Astrocyte (in vitro differentiated cells and primary cell): Measurements from ENCODE around the gene HCN1. TPM values are rescaled to one million over a fixed set of nuclear protein-coding genes. Genes with fewer than 3 reads are reported as not detected.

ENCODE experiments used
- DNase-seq: peaks from one replicate; pipeline ENCODE4 v3.0.0-alpha.2; 2010; ENCODE audit warnings: low read depth
- FAIRE-seq: peaks from 2 replicates; lab custom pipeline; 2011; peaks lifted over from hg19 to GRCh38; lab: Jason Lieb, UNC
- H2AFZ ChIP-seq: 2 replicates; pipeline ENCODE4 v1.6.0; 2012; ENCODE audit warnings: low read depth, low read length, inconsistent platforms
- H3K27ac ChIP-seq: 2 replicates; pipeline ENCODE4 v1.5.1; 2011; ENCODE audit warnings: low read depth, low read length, inconsistent platforms
- H3K27me3 ChIP-seq: 2 replicates; pipeline ENCODE4 v1.6.0; 2011; ENCODE audit warnings: low read length, inconsistent platforms; ENCODE audit not compliant: insufficient read depth
- H3K36me3 ChIP-seq: 2 replicates; pipeline ENCODE4 v1.5.1; 2011; ENCODE audit warnings: low read length, inconsistent platforms; ENCODE audit not compliant: insufficient read depth
- H3K4me1 ChIP-seq: 2 replicates; pipeline ENCODE4 v1.5.1; 2011; ENCODE audit warnings: low read length, inconsistent platforms; ENCODE audit not compliant: insufficient read depth
- H3K4me2 ChIP-seq: 2 replicates; pipeline ENCODE4 v1.6.0; 2012; ENCODE audit warnings: low read length, inconsistent platforms
- H3K4me3 ChIP-seq: 2 replicates; pipeline ENCODE4 v1.5.1; 2011; ENCODE audit warnings: low read depth, mild to moderate bottlenecking, low read length, inconsistent platforms; ENCODE audit not compliant: insufficient read depth
- H3K79me2 ChIP-seq: 2 replicates; pipeline ENCODE4 v1.6.0; 2012; ENCODE audit warnings: mild to moderate bottlenecking, low read length, inconsistent platforms; ENCODE audit not compliant: insufficient read depth
- H3K9ac ChIP-seq: 2 replicates; pipeline ENCODE4 v1.6.0; 2012; ENCODE audit warnings: mild to moderate bottlenecking, low read length, inconsistent platforms
- H3K9me3 ChIP-seq: 2 replicates; pipeline ENCODE4 v1.5.1; 2012; ENCODE audit warnings: low read depth, mild to moderate bottlenecking, low read length, inconsistent platforms; ENCODE audit not compliant: insufficient read depth
- H4K20me1 ChIP-seq: 2 replicates; pipeline ENCODE4 v1.6.0; 2012; ENCODE audit warnings: low read length, inconsistent platforms; ENCODE audit not compliant: insufficient read depth
- H3K27ac Mint-ChIP-seq: one replicate; pipeline ENCODE4 v1.8.0; 2021; ENCODE audit warnings: mild to moderate bottlenecking, mixed read lengths; ENCODE audit not compliant: unreplicated experiment
- H3K27me3 Mint-ChIP-seq: one replicate; pipeline ENCODE4 v1.8.0; 2021; ENCODE audit warnings: low read depth, mixed read lengths; ENCODE audit not compliant: unreplicated experiment
- H3K36me3 Mint-ChIP-seq: one replicate; pipeline ENCODE4 v1.8.0; 2021; ENCODE audit warnings: low read depth, mixed read lengths; ENCODE audit not compliant: unreplicated experiment
- H3K4me1 Mint-ChIP-seq: one replicate; pipeline ENCODE4 v1.8.0; 2021; ENCODE audit warnings: low read depth, mixed read lengths; ENCODE audit not compliant: unreplicated experiment
- H3K4me3 Mint-ChIP-seq: one replicate; pipeline ENCODE4 v1.8.0; 2021; ENCODE audit warnings: mild to moderate bottlenecking, moderate library complexity, mixed read lengths; ENCODE audit not compliant: unreplicated experiment
- H3K9me3 Mint-ChIP-seq: one replicate; pipeline ENCODE4 v1.8.0; 2021; ENCODE audit warnings: mild to moderate bottlenecking, mixed read lengths; ENCODE audit not compliant: unreplicated experiment
- CTCF ChIP-seq: IDR thresholded peaks from 2 replicates; pipeline ENCODE4 v1.5.1; 2011; ENCODE audit warnings: low read depth, mild to moderate bottlenecking, inconsistent platforms, low read length, moderate library complexity; ENCODE audit not compliant: insufficient read depth
- EZH2 ChIP-seq: IDR thresholded peaks from 2 replicates; pipeline ENCODE4 v1.6.1; 2012; ENCODE audit warnings: mild to moderate bottlenecking, low read length, inconsistent platforms; ENCODE audit not compliant: insufficient read depth
- total RNA-seq: library from RNA; stranded (reverse); gene quantifications from 2 replicates; pipeline ENCODE4 v1.2.1, GENCODE V29; 2021

The HCN1 gene
- total RNA-seq, 1 donor from 2014 or later, result 0.11 TPM

- no peaks in the 10 kb centered on the region for H3K27me3 ChIP-seq
- Mint-ChIP-seq H3K4me1 (no peaks in the 10 kb centered on the region), H3K27me3 (no peaks in the 10 kb centered on the region), H3K36me3 (no peaks in the 10 kb centered on the region), H3K27ac (no peak overlapping the region), H3K4me3 (no peak overlapping the region), H3K9me3 (peaks cover 1% of the 10 kb centered on the region)
- no peak overlapping the region for H3K4me2 ChIP-seq
- no peaks in the 10 kb centered on the region for H4K20me1 ChIP-seq
- DNase-seq (no peak), FAIRE-seq (no peak)
- no peak overlapping the region for H3K4me3 ChIP-seq
- H3K36me3 ChIP-seq, result no peaks in the 10 kb centered on the region
- no peak overlapping the region for H2AFZ ChIP-seq
- H3K79me2 ChIP-seq, result no peaks in the 10 kb centered on the region
- TF ChIP-seq CTCF (no peak), EZH2 (no peak)
- H3K4me1 ChIP-seq, result no peaks in the 10 kb centered on the region
- no peak overlapping the region for H3K9ac ChIP-seq
- H3K9me3 ChIP-seq, result no peaks in the 10 kb centered on the region
- H3K27ac ChIP-seq, result no peak overlapping the region
Observed at GRCh38 chr5:45279109-45279508, 417.1 kb downstream of the HCN1 start.

- Histone ChIP-seq H3K79me2 (no peaks in the 10 kb centered on the region), H3K36me3 (no peaks in the 10 kb centered on the region), H3K4me1 (no peaks in the 10 kb centered on the region), H3K9me3 (no peaks in the 10 kb centered on the region), H3K4me3 (no peak overlapping the region), H3K27me3 (no peaks in the 10 kb centered on the region), H2AFZ (no peak overlapping the region), H3K4me2 (no peak overlapping the region), H3K27ac (no peak overlapping the region), H4K20me1 (no peaks in the 10 kb centered on the region), H3K9ac (no peak overlapping the region)
- Mint-ChIP-seq H3K9me3 (peaks cover 1% of the 10 kb centered on the region), H3K36me3 (no peaks in the 10 kb centered on the region), H3K27ac (no peak overlapping the region), H3K4me1 (no peaks in the 10 kb centered on the region), H3K4me3 (no peak overlapping the region), H3K27me3 (no peaks in the 10 kb centered on the region)
- no peak for TF ChIP-seq EZH2
- TF ChIP-seq CTCF, result no peak
- no peak for FAIRE-seq
- no peak for DNase-seq
Observed at GRCh38 chr5:45277860-45278259, 418.3 kb downstream of the HCN1 start.

GRCh38 chr5:45274241-45274640 lies 421.9 kb downstream of the HCN1 start:
- H3K4me3 ChIP-seq, result no peak overlapping the region
- no peak overlapping the region for H3K4me3 Mint-ChIP-seq
- H3K27me3 ChIP-seq, result no peaks in the 10 kb centered on the region
- H3K9me3 ChIP-seq, result no peaks in the 10 kb centered on the region
- FAIRE-seq (no peak), DNase-seq (no peak)
- TF ChIP-seq EZH2, result no peak
- H3K4me2 ChIP-seq, result no peak overlapping the region
- no peak overlapping the region for H3K27ac Mint-ChIP-seq
- H3K36me3 Mint-ChIP-seq, result no peaks in the 10 kb centered on the region
- H3K79me2 ChIP-seq, result no peaks in the 10 kb centered on the region
- peaks cover 1% of the 10 kb centered on the region for H3K9me3 Mint-ChIP-seq
- H3K9ac ChIP-seq, result no peak overlapping the region
- H3K27ac ChIP-seq, result no peak overlapping the region
- H3K36me3 ChIP-seq, result no peaks in the 10 kb centered on the region
- no peaks in the 10 kb centered on the region for H3K4me1 Mint-ChIP-seq
- no peaks in the 10 kb centered on the region for H3K4me1 ChIP-seq
- H3K27me3 Mint-ChIP-seq, result no peaks in the 10 kb centered on the region
- no peaks in the 10 kb centered on the region for H4K20me1 ChIP-seq
- no peak overlapping the region for H2AFZ ChIP-seq
